Left hindlimb (tissue), 1 donor: ENCODE measurements around the gene WBP11.
"Not testable (repeated sequence)": the region's sequence is repeated elsewhere in the genome, so short reads cannot be mapped to it uniquely, and the experiment has no call there.

Experiments used
- DNase-seq: peaks from one replicate; pipeline ENCODE4 v3.0.0-alpha.2; 2018

Gene WBP11

GRCh38 chr12:14770496-14771461, 32.5 kb downstream of the WBP11 start:
- DNase-seq: peak; percentile 94

GRCh38 chr12:14769969-14770495, 33.2 kb downstream of the WBP11 start:
- DNase-seq: peak; percentile 84

- no peak for DNase-seq
Observed at GRCh38 chr12:14769466-14769968, 33.8 kb downstream of the WBP11 start.

- DNase-seq: no peak
Observed at GRCh38 chr12:14768823-14769405, 34.4 kb downstream of the WBP11 start.

GRCh38 chr12:14767617-14768016, 35.7 kb downstream of the WBP11 start:
- no peak for DNase-seq

- no peak for DNase-seq
Observed at GRCh38 chr12:14766649-14767215, 36.5 kb downstream of the WBP11 start.

- DNase-seq: not testable (repeated sequence)
Observed at GRCh38 chr12:14766020-14766419, 37.3 kb downstream of the WBP11 start.

- no peak for DNase-seq
Observed at GRCh38 chr12:14765398-14765797, 37.9 kb downstream of the WBP11 start.

- not testable (repeated sequence) for DNase-seq
Observed at GRCh38 chr12:14759711-14760280, 43.5 kb downstream of the WBP11 start.

- DNase-seq: no peak
Observed at GRCh38 chr12:14756334-14757143, 46.7 kb downstream of the WBP11 start.

- no peak for DNase-seq
Observed at GRCh38 chr12:14751986-14752385, 51.3 kb downstream of the WBP11 start.

- no peak for DNase-seq
Observed at GRCh38 chr12:14743061-14743460, 60.2 kb downstream of the WBP11 start.

- no peak for DNase-seq
Observed at GRCh38 chr12:14741942-14742341, 61.3 kb downstream of the WBP11 start.

- no peak for DNase-seq
Observed at GRCh38 chr12:14741153-14741552, 62.1 kb downstream of the WBP11 start.

- DNase-seq: not testable (repeated sequence)
Observed at GRCh38 chr12:14736441-14736840, 66.8 kb downstream of the WBP11 start.
